GM12872 (cell line): ENCODE results near the gene SAMD4A.
A peak's percentile ranks its signal among the peaks of the same experiment; 100 is the strongest.

ENCODE experiments used
- TF ChIP-seq, protein P1 (sequence below): IDR thresholded peaks from 3 replicates; pipeline ENCODE4 v1.5.1; 2011; ENCODE audit warnings: low read depth, mild to moderate bottlenecking, low read length, moderate library complexity; ENCODE audit not compliant: insufficient read depth

Gene SAMD4A

GRCh38 chr14:54769951-54770863 lies 203.3 kb downstream of the SAMD4A start:
- TF ChIP-seq, protein P1, sequence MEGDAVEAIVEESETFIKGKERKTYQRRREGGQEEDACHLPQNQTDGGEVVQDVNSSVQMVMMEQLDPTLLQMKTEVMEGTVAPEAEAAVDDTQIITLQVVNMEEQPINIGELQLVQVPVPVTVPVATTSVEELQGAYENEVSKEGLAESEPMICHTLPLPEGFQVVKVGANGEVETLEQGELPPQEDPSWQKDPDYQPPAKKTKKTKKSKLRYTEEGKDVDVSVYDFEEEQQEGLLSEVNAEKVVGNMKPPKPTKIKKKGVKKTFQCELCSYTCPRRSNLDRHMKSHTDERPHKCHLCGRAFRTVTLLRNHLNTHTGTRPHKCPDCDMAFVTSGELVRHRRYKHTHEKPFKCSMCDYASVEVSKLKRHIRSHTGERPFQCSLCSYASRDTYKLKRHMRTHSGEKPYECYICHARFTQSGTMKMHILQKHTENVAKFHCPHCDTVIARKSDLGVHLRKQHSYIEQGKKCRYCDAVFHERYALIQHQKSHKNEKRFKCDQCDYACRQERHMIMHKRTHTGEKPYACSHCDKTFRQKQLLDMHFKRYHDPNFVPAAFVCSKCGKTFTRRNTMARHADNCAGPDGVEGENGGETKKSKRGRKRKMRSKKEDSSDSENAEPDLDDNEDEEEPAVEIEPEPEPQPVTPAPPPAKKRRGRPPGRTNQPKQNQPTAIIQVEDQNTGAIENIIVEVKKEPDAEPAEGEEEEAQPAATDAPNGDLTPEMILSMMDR = no peak

GRCh38 chr14:54771411-54772027 lies 204.6 kb downstream of the SAMD4A start:
- TF ChIP-seq, protein P1 = no peak

DNA sequence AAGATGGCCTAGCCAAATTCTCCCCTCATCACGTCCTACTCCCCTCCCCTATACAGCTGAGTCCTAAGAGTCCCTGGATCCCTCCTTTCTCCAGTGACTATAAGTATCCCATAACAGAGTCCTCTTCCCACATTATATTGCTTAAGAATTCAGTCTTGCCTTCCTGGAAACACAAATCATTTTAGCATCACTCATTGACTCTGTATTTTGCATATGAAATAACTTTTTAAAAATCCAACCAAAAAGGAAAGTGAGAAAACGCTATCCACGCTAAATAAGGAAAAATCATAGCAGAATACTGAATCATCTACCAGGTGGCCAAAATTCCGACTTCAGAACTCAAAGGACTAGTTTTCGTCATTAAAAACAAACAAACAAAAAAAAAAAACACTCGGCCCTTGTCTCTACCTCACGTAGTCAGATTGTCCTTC lies 205.5 kb downstream of the SAMD4A start:
- TF ChIP-seq, protein P1 = no peak

GRCh38 chr14:54773171-54774006 lies 206.5 kb downstream of the SAMD4A start:
- TF ChIP-seq, protein P1 = peak; percentile 51

DNA sequence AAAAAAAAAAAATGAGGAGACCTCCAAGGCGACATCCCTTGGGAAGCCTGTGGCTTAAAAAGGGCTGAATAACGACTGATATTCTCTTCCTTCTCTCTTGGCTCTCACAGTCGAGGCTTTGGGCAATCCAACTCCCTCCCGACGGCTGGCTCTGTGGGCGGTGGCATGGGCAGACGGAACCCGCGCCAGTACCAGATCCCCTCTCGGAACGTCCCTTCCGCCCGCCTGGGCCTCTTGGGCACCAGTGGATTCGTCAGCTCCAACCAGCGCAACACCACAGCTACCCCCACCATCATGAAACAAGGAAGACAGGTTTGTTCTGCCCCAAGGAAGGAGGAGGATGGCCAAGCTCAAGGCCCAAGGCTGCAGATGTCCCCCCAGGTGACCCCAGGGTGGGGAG lies 207.9 kb downstream of the SAMD4A start:
- TF ChIP-seq, protein P1 = no peak

- TF ChIP-seq, protein P1 = no peak
These were observed 208.7 kb downstream of the SAMD4A start for GRCh38 chr14:54775486-54776140.
